ENCODE data around the gene AKR1B1. TPM values are rescaled to one million over a fixed set of nuclear protein-coding genes. Genes with fewer than 3 reads are reported as not detected.

Gene AKR1B1
- 52.8 TPM for total RNA-seq (ENCODE audit: unreplicated experiment)
- long read RNA-seq, transcript AKR1B1-201 (10 exons, 1,409 nt): major isoform, 56 of 65 reads
- long read RNA-seq, partial matches to known transcripts: 4 of 65 reads
- long read RNA-seq, other reads (novel, unspliced or antisense): 5 of 65 reads

- Mint-ChIP-seq H3K27me3 (ENCODE audit: unreplicated experiment) (no peaks in the 10 kb centered on the region), H3K36me3 (ENCODE audit: low read depth, unreplicated experiment) (no peaks in the 10 kb centered on the region), H3K27ac (ENCODE audit: unreplicated experiment) (peak within 1 kb of the TSS; percentile 52), H3K4me1 (ENCODE audit: unreplicated experiment) (peaks cover 14% of the 10 kb centered on the region), H3K4me3 (ENCODE audit: unreplicated experiment) (peak within 1 kb of the TSS; percentile 93), H3K9me3 (ENCODE audit: unreplicated experiment) (no peaks in the 10 kb centered on the region)
- TF ChIP-seq CTCF (IDR thresholded peaks at IDR 0.05; ENCODE audit: unreplicated experiment): no peak
- DNase-seq (ENCODE audit: low spot score): peak; percentile 92
Measured at GRCh38 chr7:134458806-134459698, at the start of gene AKR1B1. TSS of gene AKR1B1 (minus strand) at chr7:134459100. CDS start at chr7:134459062, 38 bp downstream.

- no peaks in the 10 kb centered on the region for H3K36me3 Mint-ChIP-seq (ENCODE audit: low read depth, unreplicated experiment)
- DNase-seq (ENCODE audit: low spot score): no peak
- no peaks in the 10 kb centered on the region for H3K27me3 Mint-ChIP-seq (ENCODE audit: unreplicated experiment)
- no peak overlapping the region for H3K4me3 Mint-ChIP-seq (ENCODE audit: unreplicated experiment)
- no peak overlapping the region for H3K27ac Mint-ChIP-seq (ENCODE audit: unreplicated experiment)
- no peaks in the 10 kb centered on the region for H3K4me1 Mint-ChIP-seq (ENCODE audit: unreplicated experiment)
- TF ChIP-seq CTCF (IDR thresholded peaks at IDR 0.05; ENCODE audit: unreplicated experiment): no peak
- H3K9me3 Mint-ChIP-seq (ENCODE audit: unreplicated experiment): no peaks in the 10 kb centered on the region
Measured at GRCh38 chr7:134505856-134506255, 47.0 kb upstream of the AKR1B1 start.

GRCh38 chr7:134504660-134505164 lies 45.8 kb upstream of the AKR1B1 start:
- Mint-ChIP-seq H3K27ac (ENCODE audit: unreplicated experiment) (no peak overlapping the region), H3K36me3 (ENCODE audit: low read depth, unreplicated experiment) (no peaks in the 10 kb centered on the region), H3K4me1 (ENCODE audit: unreplicated experiment) (no peaks in the 10 kb centered on the region), H3K27me3 (ENCODE audit: unreplicated experiment) (no peaks in the 10 kb centered on the region), H3K4me3 (ENCODE audit: unreplicated experiment) (no peak overlapping the region), H3K9me3 (ENCODE audit: unreplicated experiment) (no peaks in the 10 kb centered on the region)
- DNase-seq (ENCODE audit: low spot score): no peak
- TF ChIP-seq CTCF (IDR thresholded peaks at IDR 0.05; ENCODE audit: unreplicated experiment): no peak

GRCh38 chr7:134502463-134503371 lies 43.8 kb upstream of the AKR1B1 start:
- no peaks in the 10 kb centered on the region for H3K36me3 Mint-ChIP-seq (ENCODE audit: low read depth, unreplicated experiment)
- DNase-seq (ENCODE audit: low spot score): no peak
- H3K4me3 Mint-ChIP-seq (ENCODE audit: unreplicated experiment): no peak overlapping the region
- no peak for TF ChIP-seq CTCF (IDR thresholded peaks at IDR 0.05; ENCODE audit: unreplicated experiment)
- no peaks in the 10 kb centered on the region for H3K4me1 Mint-ChIP-seq (ENCODE audit: unreplicated experiment)
- no peak overlapping the region for H3K27ac Mint-ChIP-seq (ENCODE audit: unreplicated experiment)
- H3K27me3 Mint-ChIP-seq (ENCODE audit: unreplicated experiment): no peaks in the 10 kb centered on the region
- H3K9me3 Mint-ChIP-seq (ENCODE audit: unreplicated experiment): no peaks in the 10 kb centered on the region
